Mesendoderm (in vitro differentiated cells): Measurements from ENCODE around the gene STKLD1.

Experiments
- DNase-seq: peaks from one replicate; pipeline ENCODE4 v3.0.0; 2013
- H2AK5ac ChIP-seq: 2 replicates; pipeline ENCODE4 v1.6.1; 2013; ENCODE audit warnings: low read length, inconsistent platforms
- H2BK120ac ChIP-seq: 2 replicates; pipeline ENCODE4 v1.6.1; 2013; ENCODE audit warnings: low read depth, mild to moderate bottlenecking, low read length, moderate library complexity, mixed read lengths
- H2BK15ac ChIP-seq: replicated peaks from 2 replicates; pipeline ENCODE4 v1.6.1; 2013; ENCODE audit warnings: low read depth, mild to moderate bottlenecking, moderate library complexity
- H2BK5ac ChIP-seq: 2 replicates; pipeline ENCODE4 v1.6.1; 2013; ENCODE audit warnings: low read length, inconsistent platforms
- H3K18ac ChIP-seq: 2 replicates; pipeline ENCODE4 v1.6.1; 2013; ENCODE audit warnings: mild to moderate bottlenecking, low read length, mixed read lengths
- H3K23ac ChIP-seq: one replicate; pipeline ENCODE4 v1.6.1; 2013; ENCODE audit warnings: low read length
- H3K27ac ChIP-seq: 2 replicates; pipeline ENCODE4 v1.5.1; 2013; ENCODE audit warnings: low read depth, mild to moderate bottlenecking, inconsistent platforms, low read length, moderate library complexity
- H3K27me3 ChIP-seq: 2 replicates; pipeline ENCODE4 v1.6.1; 2013; ENCODE audit warnings: low read length, control low read depth, mild to moderate bottlenecking, inconsistent platforms; ENCODE audit not compliant: insufficient read depth, poor library complexity
- H3K36me3 ChIP-seq: 2 replicates; pipeline ENCODE4 v1.6.1; 2013; ENCODE audit warnings: low read length, inconsistent platforms; ENCODE audit not compliant: control insufficient read depth, insufficient read depth
- H3K4ac ChIP-seq: one replicate; pipeline ENCODE4 v1.6.1; 2013; ENCODE audit warnings: low read depth, mild to moderate bottlenecking, low read length, moderate library complexity
- H3K4me1 ChIP-seq: 2 replicates; pipeline ENCODE4 v1.6.1; 2013; ENCODE audit warnings: low read depth, low read length, inconsistent platforms; ENCODE audit not compliant: control insufficient read depth
- H3K4me2 ChIP-seq: 2 replicates; pipeline ENCODE4 v1.6.1; 2013; ENCODE audit warnings: low read length
- H3K4me3 ChIP-seq: 2 replicates; pipeline ENCODE4 v1.5.1; 2013; ENCODE audit warnings: mild to moderate bottlenecking, low read length
- H3K56ac ChIP-seq: one replicate; pipeline ENCODE4 v1.6.1; 2013; ENCODE audit warnings: low read length
- H3K79me1 ChIP-seq: 2 replicates; pipeline ENCODE4 v1.6.1; 2013; ENCODE audit warnings: low read length, inconsistent platforms
- H3K79me2 ChIP-seq: 2 replicates; pipeline ENCODE4 v1.6.1; 2013; ENCODE audit warnings: mild to moderate bottlenecking, low read length; ENCODE audit not compliant: control insufficient read depth, insufficient read depth
- H3K9ac ChIP-seq: 2 replicates; pipeline ENCODE4 v1.6.1; 2013; ENCODE audit warnings: low read length, inconsistent platforms
- H4K5ac ChIP-seq: one replicate; pipeline ENCODE4 v1.6.1; 2013; ENCODE audit warnings: low read length
- H4K8ac ChIP-seq: one replicate; pipeline ENCODE4 v1.6.1; 2013; ENCODE audit warnings: low read depth, mild to moderate bottlenecking, control low read depth, low read length, moderate library complexity
- WGBS: extraction: QIAGEN DNeasy Blood & Tissue Kit; methylation state at CpG from one replicate; pipeline ENCODE4 v1.1.7; 2013; ENCODE audit warnings: low lambda C conversion rate, missing lambda C conversion rate; ENCODE audit not compliant: insufficient coverage; ENCODE audit errors: extremely low coverage; 5-methylcytosine and 5-hydroxymethylcytosine counted together

The STKLD1 gene

DNA sequence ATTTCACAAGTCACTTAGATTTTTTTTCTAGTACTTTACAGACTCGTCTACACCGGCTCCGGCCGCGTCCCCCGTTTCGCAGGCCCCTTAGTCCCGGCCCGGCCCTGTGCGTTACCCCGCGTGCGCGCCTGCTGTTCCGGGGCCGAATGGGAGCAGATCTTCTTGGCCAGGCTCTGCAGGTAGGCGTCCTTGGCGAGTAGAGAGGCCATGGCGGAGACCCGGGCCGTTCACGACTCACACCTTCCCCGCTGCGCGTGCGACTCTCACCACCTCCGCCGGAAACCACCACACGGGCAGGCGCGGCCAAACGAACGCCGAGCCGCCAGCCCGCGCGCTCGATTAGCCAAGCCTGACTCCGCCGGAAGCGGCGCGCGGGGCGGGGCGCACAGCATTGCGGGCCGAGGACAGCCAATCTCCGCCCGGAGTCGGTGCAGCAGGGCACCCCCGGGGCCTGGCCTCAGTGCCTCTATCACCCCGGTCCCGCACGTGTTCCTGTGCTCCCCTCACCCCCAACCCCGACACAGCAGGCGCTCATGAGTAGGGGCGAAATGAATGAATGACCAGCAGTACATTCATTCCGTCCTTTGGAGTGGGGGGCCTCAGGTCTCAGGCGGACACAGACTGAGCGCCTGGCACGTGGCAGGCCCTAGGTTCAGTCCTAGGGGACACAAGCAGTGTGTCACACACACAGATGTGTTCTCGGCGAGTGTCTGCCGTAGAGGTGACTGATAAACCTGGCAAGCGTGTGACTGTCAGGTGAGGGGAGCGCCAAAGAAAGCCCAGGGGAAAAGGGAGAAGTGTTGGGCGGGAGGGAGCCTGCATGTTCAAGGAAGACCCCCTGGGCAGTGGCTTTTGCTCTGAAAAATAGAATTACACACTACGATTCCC lies 40.0 kb upstream of the STKLD1 start, which contains the start of gene SURF6:
Gene SURF6, minus strand, starts transcription at position 265 of the 888 bp plus-strand sequence. Its CDS starts 56 bp downstream, at position 209.
- Histone ChIP-seq H2BK5ac (no peak within 1 kb of the TSS), H3K4me3 (peak within 1 kb of the TSS; percentile 89), H3K27ac (peak within 1 kb of the TSS; percentile 82), H2BK120ac (no peak within 1 kb of the TSS), H3K4me2 (peak within 1 kb of the TSS; percentile 80), H4K5ac (no peak within 1 kb of the TSS), H3K36me3 (peaks cover 15% of the 10 kb centered on the region), H3K79me1 (peaks cover 10% of the 10 kb centered on the region), H4K8ac (no peak within 1 kb of the TSS), H3K56ac (peak within 1 kb of the TSS; percentile 98), H3K18ac (peak within 1 kb of the TSS; percentile 86), H3K9ac (peak within 1 kb of the TSS; percentile 96), H3K27me3 (no peaks in the 10 kb centered on the region), H3K23ac (no peak within 1 kb of the TSS), H3K79me2 (peaks cover 14% of the 10 kb centered on the region), H2AK5ac (no peak within 1 kb of the TSS), H3K4ac (peak within 1 kb of the TSS; percentile 95), H2BK15ac (no peak within 1 kb of the TSS), H3K4me1 (peaks cover 5% of the 10 kb centered on the region)
- WGBS, result no CpG with 5 or more reads among the region's 70 CpGs
- peak; percentile 97 for DNase-seq

DNA sequence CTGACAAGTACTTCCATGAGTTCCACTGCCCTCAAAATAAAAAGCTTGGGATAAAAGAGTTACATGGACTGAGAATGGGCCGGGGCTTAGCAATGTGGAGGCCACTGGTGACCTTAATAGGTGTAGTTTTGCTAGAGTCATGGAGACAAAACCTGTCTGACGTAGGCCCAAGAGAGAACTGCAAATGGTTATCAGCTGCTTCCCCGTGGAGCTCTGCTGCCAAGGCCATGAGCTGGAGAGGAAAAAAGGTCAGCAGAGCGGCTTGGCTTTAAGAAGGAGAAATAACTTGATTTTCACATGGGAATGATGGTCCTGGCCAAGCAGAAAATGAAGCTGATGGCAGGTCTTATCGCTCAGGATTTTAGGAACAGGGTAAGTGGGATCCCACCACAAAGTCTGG lies 36.5 kb upstream of the STKLD1 start:
- H3K9ac ChIP-seq, result no peak overlapping the region
- H3K4me1 ChIP-seq, result peaks cover under 1% of the 10 kb centered on the region
- no peak overlapping the region for H2BK5ac ChIP-seq
- H3K27me3 ChIP-seq, result no peaks in the 10 kb centered on the region
- H3K18ac ChIP-seq, result no peak overlapping the region
- no peak overlapping the region for H4K8ac ChIP-seq
- H3K4me3 ChIP-seq, result no peak overlapping the region
- DNase-seq, result no peak
- no peak overlapping the region for H2AK5ac ChIP-seq
- no peak overlapping the region for H3K23ac ChIP-seq
- no peak overlapping the region for H3K4me2 ChIP-seq
- H3K56ac ChIP-seq, result no peak overlapping the region
- no peak overlapping the region for H4K5ac ChIP-seq
- no peak overlapping the region for H2BK120ac ChIP-seq
- H3K4ac ChIP-seq, result no peak overlapping the region
- H2BK15ac ChIP-seq, result no peak overlapping the region
- peaks cover 5% of the 10 kb centered on the region for H3K79me2 ChIP-seq
- H3K36me3 ChIP-seq, result peaks cover 12% of the 10 kb centered on the region
- peaks cover 2% of the 10 kb centered on the region for H3K79me1 ChIP-seq
- WGBS, result no CpG with 5 or more reads among the region's 5 CpGs
- H3K27ac ChIP-seq, result no peak overlapping the region

DNA sequence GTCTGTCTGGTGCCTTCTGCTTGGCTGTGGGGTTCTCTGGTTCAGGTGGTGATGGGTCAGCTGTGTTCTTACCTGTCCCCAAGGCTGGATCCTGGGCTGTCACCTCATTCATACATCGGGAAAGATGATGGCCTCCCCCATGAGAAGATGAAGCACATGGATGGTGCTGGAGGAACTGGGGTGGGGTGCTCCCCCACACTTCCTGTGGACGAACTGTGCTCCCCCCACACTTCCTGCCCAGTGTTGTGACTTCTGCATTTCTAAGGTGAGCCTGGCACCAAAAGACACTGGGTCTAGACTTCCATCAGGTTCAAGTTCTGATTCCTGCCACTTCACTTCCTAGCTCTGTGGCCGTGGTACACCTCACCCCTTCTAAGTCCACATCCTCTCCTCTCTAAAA lies 35.9 kb upstream of the STKLD1 start:
- no peak overlapping the region for H3K27ac ChIP-seq
- H3K56ac ChIP-seq, result no peak overlapping the region
- H3K23ac ChIP-seq, result no peak overlapping the region
- H3K4me1 ChIP-seq, result no peaks in the 10 kb centered on the region
- no peak overlapping the region for H2BK120ac ChIP-seq
- no peak overlapping the region for H3K4ac ChIP-seq
- H2BK5ac ChIP-seq, result no peak overlapping the region
- no peak overlapping the region for H3K4me2 ChIP-seq
- WGBS, result no CpG with 5 or more reads among the region's 3 CpGs
- DNase-seq, result no peak
- no peak overlapping the region for H2AK5ac ChIP-seq
- peaks cover 12% of the 10 kb centered on the region for H3K36me3 ChIP-seq
- peaks cover 3% of the 10 kb centered on the region for H3K79me2 ChIP-seq
- no peak overlapping the region for H2BK15ac ChIP-seq
- H3K9ac ChIP-seq, result no peak overlapping the region
- H3K18ac ChIP-seq, result no peak overlapping the region
- no peaks in the 10 kb centered on the region for H3K27me3 ChIP-seq
- H4K5ac ChIP-seq, result no peak overlapping the region
- H3K79me1 ChIP-seq, result peaks cover 5% of the 10 kb centered on the region
- H3K4me3 ChIP-seq, result no peak overlapping the region
- no peak overlapping the region for H4K8ac ChIP-seq

DNA sequence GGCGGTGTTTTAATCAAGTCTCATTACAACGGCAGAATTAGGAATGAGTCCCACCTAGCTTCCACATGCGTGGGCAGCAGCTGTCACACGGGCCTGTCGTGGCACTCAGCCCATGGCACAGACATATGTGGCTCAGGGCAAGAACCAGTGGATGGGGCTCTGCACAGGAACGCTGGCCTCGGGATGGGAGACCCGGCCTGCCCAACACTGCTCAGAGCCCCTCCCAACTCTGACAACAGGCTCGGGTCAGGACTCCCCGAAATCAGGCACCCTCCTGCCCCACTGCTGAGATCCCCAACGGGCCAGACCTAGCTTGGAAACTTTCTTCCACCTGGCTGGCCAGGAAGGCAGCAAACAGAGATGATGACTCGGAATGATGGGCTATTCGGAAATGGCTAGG lies 35.2 kb upstream of the STKLD1 start:
- Histone ChIP-seq H3K27ac (no peak overlapping the region), H2BK120ac (no peak overlapping the region), H3K36me3 (peaks cover 14% of the 10 kb centered on the region), H3K79me2 (peaks cover 6% of the 10 kb centered on the region), H3K79me1 (peaks cover 10% of the 10 kb centered on the region), H2BK15ac (no peak overlapping the region), H3K27me3 (no peaks in the 10 kb centered on the region), H3K4me2 (no peak overlapping the region), H2BK5ac (no peak overlapping the region), H4K5ac (no peak overlapping the region), H4K8ac (no peak overlapping the region), H2AK5ac (no peak overlapping the region), H3K23ac (no peak overlapping the region), H3K4me3 (no peak overlapping the region), H3K56ac (no peak overlapping the region), H3K4ac (no peak overlapping the region), H3K9ac (no peak overlapping the region), H3K18ac (no peak overlapping the region), H3K4me1 (no peaks in the 10 kb centered on the region)
- WGBS, result no CpG with 5 or more reads among the region's 13 CpGs
- no peak for DNase-seq

GRCh38 chr9:133341369-133342068 lies 34.6 kb upstream of the STKLD1 start:
- H3K27ac ChIP-seq, result no peak overlapping the region

More at GRCh38 chr9:133341369-133342068, 34.6 kb upstream of the STKLD1 start:
- H3K36me3 ChIP-seq, result peaks cover 14% of the 10 kb centered on the region
- no peaks in the 10 kb centered on the region for H3K27me3 ChIP-seq
- peaks cover 16% of the 10 kb centered on the region for H3K79me1 ChIP-seq
- no peak overlapping the region for H3K56ac ChIP-seq
- H3K4me2 ChIP-seq, result no peak overlapping the region
- no peak overlapping the region for H2BK120ac ChIP-seq
- H3K23ac ChIP-seq, result no peak overlapping the region
- H2BK5ac ChIP-seq, result no peak overlapping the region
- no peaks in the 10 kb centered on the region for H3K4me1 ChIP-seq
- no peak overlapping the region for H4K8ac ChIP-seq
- no peak overlapping the region for H3K18ac ChIP-seq
- WGBS, result no CpG with 5 or more reads among the region's 15 CpGs
- no peak for DNase-seq
- H3K4ac ChIP-seq, result no peak overlapping the region
- no peak overlapping the region for H2BK15ac ChIP-seq
- H3K9ac ChIP-seq, result no peak overlapping the region
- H2AK5ac ChIP-seq, result no peak overlapping the region
- H3K4me3 ChIP-seq, result no peak overlapping the region
- H4K5ac ChIP-seq, result no peak overlapping the region
- H3K79me2 ChIP-seq, result peaks cover 12% of the 10 kb centered on the region
